SK-N-SH treated with all-trans-retinoic acid at 6 μM for 48 hours (cell line): Measurements from ENCODE around the gene SLC12A9.
"Not testable (repeated sequence)": the region's sequence is repeated elsewhere in the genome, so short reads cannot be mapped to it uniquely, and the experiment has no call there.

Experiments
- ATAC-seq: fragments of 200-7000 bp; cut with Tn5 transposase; 3 replicates; pipeline ENCODE4 v1.9.1; 2020; ENCODE audit warnings: mild to moderate bottlenecking, moderate library complexity
- ARNTL ChIP-seq: fragments of 450-650 bp; formaldehyde crosslinking; IDR thresholded peaks from 2 replicates; pipeline ENCODE4 v1.5.0; 2020; ENCODE audit warnings: low read depth, mild to moderate bottlenecking, moderate library complexity, borderline replicate concordance
- CSDC2 ChIP-seq: fragments of 250-450 bp; sonication (Bioruptor Pico); IDR thresholded peaks from 2 replicates; pipeline ENCODE4 v1.5.0; 2020; ENCODE audit warnings: mild to moderate bottlenecking, moderate library complexity
- ESRRG ChIP-seq: fragments of 250-450 bp; sonication (Bioruptor Pico); IDR thresholded peaks from 2 replicates; pipeline ENCODE4 v1.6.1; 2021; ENCODE audit warnings: mild to moderate bottlenecking
- GLIS3 ChIP-seq: fragments of 250-450 bp; sonication (Bioruptor Pico); IDR thresholded peaks from 2 replicates; pipeline ENCODE4 v1.5.0; 2020; ENCODE audit warnings: mild to moderate bottlenecking, moderate library complexity
- ISL1 ChIP-seq: fragments of 250-450 bp; sonication (Bioruptor Pico); IDR thresholded peaks from 2 replicates; pipeline ENCODE4 v2.1.2; 2022; ENCODE audit warnings: mild to moderate bottlenecking, moderate library complexity
- OSR1 ChIP-seq: fragments of 250-450 bp; sonication (Bioruptor Pico); IDR thresholded peaks from 2 replicates; pipeline ENCODE4 v1.8.0; 2022; ENCODE audit warnings: moderate library complexity, mild to moderate bottlenecking, inconsistent platforms
- PPARA ChIP-seq: fragments of 250-450 bp; sonication (Bioruptor Pico); IDR thresholded peaks from 2 replicates; pipeline ENCODE4 v1.5.0; 2020; ENCODE audit warnings: mild to moderate bottlenecking, borderline replicate concordance
- RARB ChIP-seq: fragments of 250-450 bp; sonication (Bioruptor Pico); IDR thresholded peaks from 2 replicates; pipeline ENCODE4 v1.8.0; 2021; ENCODE audit warnings: mild to moderate bottlenecking, moderate library complexity
- SNAI2 ChIP-seq: fragments of 250-450 bp; sonication (Bioruptor Pico); IDR thresholded peaks from 2 replicates; pipeline ENCODE4 v1.5.0; 2020; ENCODE audit warnings: mild to moderate bottlenecking, moderate library complexity
- TCF4 ChIP-seq: fragments of 250-450 bp; sonication (Bioruptor Pico); IDR thresholded peaks from 2 replicates; pipeline ENCODE4 v1.8.0; 2021; ENCODE audit warnings: mild to moderate bottlenecking, moderate library complexity, borderline replicate concordance
- TOX ChIP-seq: fragments of 250-450 bp; sonication (Bioruptor Pico); IDR thresholded peaks from 2 replicates; pipeline ENCODE4 v1.8.0; 2021; ENCODE audit warnings: mild to moderate bottlenecking, moderate library complexity, borderline replicate concordance
- ZC3H10 ChIP-seq: fragments of 250-450 bp; sonication (Bioruptor Pico); IDR thresholded peaks from 2 replicates; pipeline ENCODE4 v1.5.1; 2021; ENCODE audit warnings: mild to moderate bottlenecking, moderate library complexity
- ZFP3 ChIP-seq: fragments of 250-450 bp; sonication (Bioruptor Pico); IDR thresholded peaks from 2 replicates; pipeline ENCODE4 v1.5.0; 2020; ENCODE audit warnings: mild to moderate bottlenecking, moderate library complexity
- ZFP30 ChIP-seq: fragments of 450-650 bp; formaldehyde crosslinking; IDR thresholded peaks from 2 replicates; pipeline ENCODE4 v1.5.0; 2022; ENCODE audit warnings: mild to moderate bottlenecking, moderate library complexity
- ZNF70 ChIP-seq: fragments of 450-650 bp; formaldehyde crosslinking; IDR thresholded peaks from 2 replicates; pipeline ENCODE4 v1.5.0; 2020; ENCODE audit warnings: mild to moderate bottlenecking, moderate library complexity
- ZNF8 ChIP-seq: fragments of 450-650 bp; formaldehyde crosslinking; IDR thresholded peaks from 2 replicates; pipeline ENCODE4 v1.5.0; 2020; ENCODE audit warnings: mild to moderate bottlenecking, moderate library complexity
- TF ChIP-seq, protein P1 (sequence below): fragments of 250-450 bp; sonication (Bioruptor Pico); IDR thresholded peaks from 2 replicates; pipeline ENCODE4 v1.5.1; 2021; ENCODE audit warnings: mild to moderate bottlenecking, moderate library complexity
- TF ChIP-seq, protein P2 (sequence below): fragments of 250-450 bp; sonication (Bioruptor Pico); IDR thresholded peaks from 2 replicates; pipeline ENCODE4 v1.8.0; 2021; ENCODE audit warnings: low read depth, mild to moderate bottlenecking, moderate library complexity, borderline replicate concordance
- TF ChIP-seq, protein P3 (sequence below): fragments of 250-450 bp; sonication (Bioruptor Pico); IDR thresholded peaks from 2 replicates; pipeline ENCODE4 v1.8.0; 2020; ENCODE audit warnings: mild to moderate bottlenecking, moderate library complexity, borderline replicate concordance
- TF ChIP-seq, protein P4 (sequence below): fragments of 250-450 bp; sonication (Bioruptor Pico); IDR thresholded peaks from 2 replicates; pipeline ENCODE4 v1.5.0; 2020; ENCODE audit warnings: mild to moderate bottlenecking, moderate library complexity
- TF ChIP-seq, protein P5 (sequence below): fragments of 250-450 bp; sonication (Bioruptor Pico); IDR thresholded peaks from 2 replicates; pipeline ENCODE4 v1.5.1; 2020; ENCODE audit warnings: low read depth, mild to moderate bottlenecking, moderate library complexity

The SLC12A9 gene

DNA sequence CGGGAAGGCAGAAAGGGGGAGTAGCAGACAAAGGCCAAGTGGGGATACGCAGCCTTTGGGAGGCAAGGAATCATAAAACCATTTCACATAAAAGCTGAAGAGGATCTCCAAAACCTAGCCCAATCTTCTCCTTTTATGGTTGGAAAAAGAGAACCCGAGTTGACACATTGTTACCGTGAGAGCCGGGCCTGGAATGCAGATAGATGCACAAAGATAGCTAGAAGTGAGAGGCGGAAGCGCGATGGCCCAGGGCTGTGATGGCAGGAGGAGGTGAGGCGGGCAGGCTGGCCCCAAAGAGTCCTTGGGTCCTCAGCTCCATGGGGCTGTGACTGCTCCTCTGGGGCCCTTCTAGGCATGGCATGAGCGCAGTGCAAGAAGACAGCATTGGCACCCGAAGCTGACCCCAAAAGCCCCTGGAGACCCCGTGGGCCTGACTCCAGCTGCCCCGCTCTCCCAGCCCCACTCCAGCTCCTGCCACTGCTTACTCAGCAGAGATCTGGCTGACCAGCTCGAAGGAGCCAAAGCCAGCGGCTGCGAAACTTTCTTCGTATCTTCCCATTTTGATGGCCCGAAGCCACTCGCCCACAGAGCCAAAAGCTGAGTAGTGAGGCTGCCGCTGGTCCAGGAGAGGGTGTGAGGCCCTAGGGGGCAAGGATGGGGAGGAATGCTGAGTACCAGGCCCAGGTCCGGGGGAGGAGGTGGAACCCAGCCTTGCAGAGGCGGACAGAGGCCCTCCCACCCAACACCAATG, 47.7 kb upstream of the SLC12A9 start:
- TF ChIP-seq ESRRG (no peak), ISL1 (CRISPR knock-in tag) (no peak), TOX (CRISPR knock-in tag) (no peak), ZFP3 (CRISPR knock-in tag) (no peak), SNAI2 (no peak), ZNF70 (no peak)
- no peak for ATAC-seq

DNA sequence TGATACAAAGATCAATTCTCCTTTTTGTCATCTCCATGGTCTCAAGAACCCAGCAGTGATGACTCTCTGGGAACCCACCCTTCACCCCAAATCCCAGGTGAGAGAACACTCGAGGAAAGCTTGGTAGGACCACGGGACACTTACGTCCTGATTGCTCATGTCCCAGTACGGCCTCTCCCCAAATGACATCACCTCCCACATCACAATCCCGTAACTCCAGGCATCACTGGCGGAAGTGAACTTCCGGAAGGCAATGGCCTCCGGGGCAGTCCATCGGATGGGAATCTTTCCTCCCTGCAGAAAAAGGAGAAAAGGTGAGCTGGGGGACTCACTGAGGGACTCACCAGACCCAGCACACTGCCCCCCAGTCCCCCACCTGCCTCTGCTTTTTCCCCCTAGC, 46.2 kb upstream of the SLC12A9 start:
- no peak for ATAC-seq
- TF ChIP-seq ZNF70 (no peak), SNAI2 (no peak), ZNF8 (CRISPR knock-in tag) (no peak), CSDC2 (CRISPR knock-in tag) (no peak), ISL1 (CRISPR knock-in tag) (no peak), ZFP3 (CRISPR knock-in tag) (no peak), ZFP30 (no peak)
- TF ChIP-seq, protein P1, sequence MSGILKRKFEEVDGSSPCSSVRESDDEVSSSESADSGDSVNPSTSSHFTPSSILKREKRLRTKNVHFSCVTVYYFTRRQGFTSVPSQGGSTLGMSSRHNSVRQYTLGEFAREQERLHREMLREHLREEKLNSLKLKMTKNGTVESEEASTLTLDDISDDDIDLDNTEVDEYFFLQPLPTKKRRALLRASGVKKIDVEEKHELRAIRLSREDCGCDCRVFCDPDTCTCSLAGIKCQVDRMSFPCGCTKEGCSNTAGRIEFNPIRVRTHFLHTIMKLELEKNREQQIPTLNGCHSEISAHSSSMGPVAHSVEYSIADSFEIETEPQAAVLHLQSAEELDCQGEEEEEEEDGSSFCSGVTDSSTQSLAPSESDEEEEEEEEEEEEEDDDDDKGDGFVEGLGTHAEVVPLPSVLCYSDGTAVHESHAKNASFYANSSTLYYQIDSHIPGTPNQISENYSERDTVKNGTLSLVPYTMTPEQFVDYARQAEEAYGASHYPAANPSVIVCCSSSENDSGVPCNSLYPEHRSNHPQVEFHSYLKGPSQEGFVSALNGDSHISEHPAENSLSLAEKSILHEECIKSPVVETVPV (CRISPR knock-in tag), result no peak

DNA sequence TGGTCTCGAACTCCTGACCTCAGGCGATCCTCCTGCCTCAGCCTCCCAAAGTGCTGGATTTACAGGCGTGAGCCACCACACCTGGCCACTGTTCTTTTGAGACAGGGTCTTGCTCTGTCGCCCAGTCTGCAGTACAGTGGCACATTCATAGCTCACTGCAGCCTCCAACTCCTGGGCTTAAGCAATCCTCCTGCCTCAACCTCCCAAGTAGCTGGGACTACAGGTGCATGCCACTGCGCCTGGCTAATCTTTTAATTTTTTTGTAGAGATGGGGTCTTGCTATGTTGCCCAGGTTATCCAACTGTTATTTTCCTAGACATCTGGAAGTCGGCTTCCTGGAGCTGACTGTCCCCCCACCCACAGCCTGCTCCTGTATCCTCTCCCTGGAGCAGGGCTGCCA, 45.6 kb upstream of the SLC12A9 start:
- not testable (repeated sequence) for ATAC-seq

DNA sequence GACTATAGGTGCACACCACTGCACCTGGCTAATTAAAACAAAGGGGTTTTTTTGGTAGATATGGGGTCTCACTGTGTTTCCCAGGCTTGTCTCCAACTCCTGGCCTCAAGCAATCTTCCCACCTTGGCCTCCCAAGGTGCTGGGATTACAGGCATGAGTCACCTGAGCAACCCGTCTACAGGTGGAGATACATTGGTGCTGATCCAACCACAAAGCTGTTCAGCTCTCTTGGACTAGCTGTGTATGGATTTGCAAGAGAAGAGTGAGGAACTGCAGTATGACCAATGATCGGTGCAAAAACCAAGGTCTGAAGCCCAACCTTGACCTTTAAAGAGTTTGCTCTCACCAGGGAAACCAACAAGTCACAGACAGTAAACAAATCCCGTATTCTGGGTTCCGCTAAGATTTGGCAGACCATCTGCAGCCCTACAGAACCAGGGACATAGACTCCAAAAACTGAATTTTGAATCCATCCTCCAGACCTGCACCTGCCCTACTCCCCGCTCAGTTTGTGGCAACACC, 44.1 kb upstream of the SLC12A9 start:
- no peak for ATAC-seq
- TF ChIP-seq ZC3H10, result no peak
- no peak for TF ChIP-seq RARB
- TF ChIP-seq, protein P2, sequence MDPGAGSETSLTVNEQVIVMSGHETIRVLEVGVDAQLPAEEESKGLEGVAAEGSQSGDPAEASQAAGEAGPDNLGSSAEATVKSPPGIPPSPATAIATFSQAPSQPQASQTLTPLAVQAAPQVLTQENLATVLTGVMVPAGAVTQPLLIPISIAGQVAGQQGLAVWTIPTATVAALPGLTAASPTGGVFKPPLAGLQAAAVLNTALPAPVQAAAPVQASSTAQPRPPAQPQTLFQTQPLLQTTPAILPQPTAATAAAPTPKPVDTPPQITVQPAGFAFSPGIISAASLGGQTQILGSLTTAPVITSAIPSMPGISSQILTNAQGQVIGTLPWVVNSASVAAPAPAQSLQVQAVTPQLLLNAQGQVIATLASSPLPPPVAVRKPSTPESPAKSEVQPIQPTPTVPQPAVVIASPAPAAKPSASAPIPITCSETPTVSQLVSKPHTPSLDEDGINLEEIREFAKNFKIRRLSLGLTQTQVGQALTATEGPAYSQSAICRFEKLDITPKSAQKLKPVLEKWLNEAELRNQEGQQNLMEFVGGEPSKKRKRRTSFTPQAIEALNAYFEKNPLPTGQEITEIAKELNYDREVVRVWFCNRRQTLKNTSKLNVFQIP (CRISPR knock-in tag), result no peak
- TF ChIP-seq SNAI2, result no peak
- no peak for TF ChIP-seq ESRRG
- no peak for TF ChIP-seq TOX (CRISPR knock-in tag)
- TF ChIP-seq TCF4, result no peak
- no peak for TF ChIP-seq PPARA (CRISPR knock-in tag)
- TF ChIP-seq OSR1 (CRISPR knock-in tag), result no peak
- TF ChIP-seq, protein P3, sequence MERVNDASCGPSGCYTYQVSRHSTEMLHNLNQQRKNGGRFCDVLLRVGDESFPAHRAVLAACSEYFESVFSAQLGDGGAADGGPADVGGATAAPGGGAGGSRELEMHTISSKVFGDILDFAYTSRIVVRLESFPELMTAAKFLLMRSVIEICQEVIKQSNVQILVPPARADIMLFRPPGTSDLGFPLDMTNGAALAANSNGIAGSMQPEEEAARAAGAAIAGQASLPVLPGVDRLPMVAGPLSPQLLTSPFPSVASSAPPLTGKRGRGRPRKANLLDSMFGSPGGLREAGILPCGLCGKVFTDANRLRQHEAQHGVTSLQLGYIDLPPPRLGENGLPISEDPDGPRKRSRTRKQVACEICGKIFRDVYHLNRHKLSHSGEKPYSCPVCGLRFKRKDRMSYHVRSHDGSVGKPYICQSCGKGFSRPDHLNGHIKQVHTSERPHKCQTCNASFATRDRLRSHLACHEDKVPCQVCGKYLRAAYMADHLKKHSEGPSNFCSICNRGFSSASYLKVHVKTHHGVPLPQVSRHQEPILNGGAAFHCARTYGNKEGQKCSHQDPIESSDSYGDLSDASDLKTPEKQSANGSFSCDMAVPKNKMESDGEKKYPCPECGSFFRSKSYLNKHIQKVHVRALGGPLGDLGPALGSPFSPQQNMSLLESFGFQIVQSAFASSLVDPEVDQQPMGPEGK, result no peak
- no peak for TF ChIP-seq GLIS3
- TF ChIP-seq ZNF70, result no peak
- TF ChIP-seq CSDC2 (CRISPR knock-in tag), result no peak
- TF ChIP-seq, protein P1 (CRISPR knock-in tag), result no peak
- TF ChIP-seq ARNTL (CRISPR knock-in tag), result no peak

DNA sequence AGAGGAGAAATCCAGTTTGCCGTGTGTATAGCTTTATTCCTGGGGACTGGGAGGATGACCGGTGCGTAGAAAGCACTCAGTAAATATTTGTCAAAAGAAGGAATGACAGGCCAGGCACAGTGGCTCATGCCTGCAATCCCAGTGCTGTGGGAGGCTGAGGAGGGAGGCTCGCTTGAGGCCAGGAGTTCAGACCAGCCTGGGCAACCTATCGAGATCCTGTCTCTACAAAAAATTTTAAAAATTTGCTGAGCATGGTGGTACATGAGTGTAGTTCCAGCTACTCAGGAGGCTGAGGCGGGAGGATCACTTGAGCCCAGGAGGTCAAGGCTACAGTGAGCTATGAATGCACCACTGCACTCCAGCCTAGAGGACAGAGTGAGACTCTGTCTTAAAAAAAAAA, 41.0 kb upstream of the SLC12A9 start:
- TF ChIP-seq ZFP30 (no peak), SNAI2 (no peak), TOX (CRISPR knock-in tag) (no peak), TCF4 (no peak), RARB (no peak), ESRRG (no peak)
- TF ChIP-seq, protein P4, sequence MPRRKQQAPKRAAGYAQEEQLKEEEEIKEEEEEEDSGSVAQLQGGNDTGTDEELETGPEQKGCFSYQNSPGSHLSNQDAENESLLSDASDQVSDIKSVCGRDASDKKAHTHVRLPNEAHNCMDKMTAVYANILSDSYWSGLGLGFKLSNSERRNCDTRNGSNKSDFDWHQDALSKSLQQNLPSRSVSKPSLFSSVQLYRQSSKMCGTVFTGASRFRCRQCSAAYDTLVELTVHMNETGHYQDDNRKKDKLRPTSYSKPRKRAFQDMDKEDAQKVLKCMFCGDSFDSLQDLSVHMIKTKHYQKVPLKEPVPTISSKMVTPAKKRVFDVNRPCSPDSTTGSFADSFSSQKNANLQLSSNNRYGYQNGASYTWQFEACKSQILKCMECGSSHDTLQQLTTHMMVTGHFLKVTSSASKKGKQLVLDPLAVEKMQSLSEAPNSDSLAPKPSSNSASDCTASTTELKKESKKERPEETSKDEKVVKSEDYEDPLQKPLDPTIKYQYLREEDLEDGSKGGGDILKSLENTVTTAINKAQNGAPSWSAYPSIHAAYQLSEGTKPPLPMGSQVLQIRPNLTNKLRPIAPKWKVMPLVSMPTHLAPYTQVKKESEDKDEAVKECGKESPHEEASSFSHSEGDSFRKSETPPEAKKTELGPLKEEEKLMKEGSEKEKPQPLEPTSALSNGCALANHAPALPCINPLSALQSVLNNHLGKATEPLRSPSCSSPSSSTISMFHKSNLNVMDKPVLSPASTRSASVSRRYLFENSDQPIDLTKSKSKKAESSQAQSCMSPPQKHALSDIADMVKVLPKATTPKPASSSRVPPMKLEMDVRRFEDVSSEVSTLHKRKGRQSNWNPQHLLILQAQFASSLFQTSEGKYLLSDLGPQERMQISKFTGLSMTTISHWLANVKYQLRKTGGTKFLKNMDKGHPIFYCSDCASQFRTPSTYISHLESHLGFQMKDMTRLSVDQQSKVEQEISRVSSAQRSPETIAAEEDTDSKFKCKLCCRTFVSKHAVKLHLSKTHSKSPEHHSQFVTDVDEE (CRISPR knock-in tag), result no peak
- TF ChIP-seq, protein P5, sequence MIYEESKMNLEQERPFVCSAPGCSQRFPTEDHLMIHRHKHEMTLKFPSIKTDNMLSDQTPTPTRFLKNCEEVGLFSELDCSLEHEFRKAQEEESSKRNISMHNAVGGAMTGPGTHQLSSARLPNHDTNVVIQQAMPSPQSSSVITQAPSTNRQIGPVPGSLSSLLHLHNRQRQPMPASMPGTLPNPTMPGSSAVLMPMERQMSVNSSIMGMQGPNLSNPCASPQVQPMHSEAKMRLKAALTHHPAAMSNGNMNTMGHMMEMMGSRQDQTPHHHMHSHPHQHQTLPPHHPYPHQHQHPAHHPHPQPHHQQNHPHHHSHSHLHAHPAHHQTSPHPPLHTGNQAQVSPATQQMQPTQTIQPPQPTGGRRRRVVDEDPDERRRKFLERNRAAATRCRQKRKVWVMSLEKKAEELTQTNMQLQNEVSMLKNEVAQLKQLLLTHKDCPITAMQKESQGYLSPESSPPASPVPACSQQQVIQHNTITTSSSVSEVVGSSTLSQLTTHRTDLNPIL (CRISPR knock-in tag), result no peak
- ATAC-seq, result no peak
